Measurements from ENCODE around the gene CTCFL.
"Not testable (repeated sequence)": the region's sequence is repeated elsewhere in the genome, so short reads cannot be mapped to it uniquely, and the experiment has no call there.

The CTCFL gene

GRCh38 chr20:57476641-57477461 lies 48.1 kb downstream of the CTCFL start:
- DNase-seq = no peak

GRCh38 chr20:57476084-57476526 lies 48.8 kb downstream of the CTCFL start:
- DNase-seq = no peak

GRCh38 chr20:57475388-57476083 lies 49.4 kb downstream of the CTCFL start:
- no peak for DNase-seq

GRCh38 chr20:57474816-57475215 lies 50.1 kb downstream of the CTCFL start:
- DNase-seq = no peak

GRCh38 chr20:57474205-57474604 lies 50.7 kb downstream of the CTCFL start:
- no peak for DNase-seq

GRCh38 chr20:57473246-57474048 lies 51.5 kb downstream of the CTCFL start:
- DNase-seq = no peak

- not testable (repeated sequence) for DNase-seq
These were observed 52.5 kb downstream of the CTCFL start for GRCh38 chr20:57472474-57472873.

- DNase-seq = no peak
These were observed 53.2 kb downstream of the CTCFL start for GRCh38 chr20:57471496-57472372.

GRCh38 chr20:57470666-57471495 lies 54.1 kb downstream of the CTCFL start:
- DNase-seq = no peak

- no peak for DNase-seq
These were observed 54.8 kb downstream of the CTCFL start for GRCh38 chr20:57470212-57470522.

GRCh38 chr20:57469418-57470211 lies 55.3 kb downstream of the CTCFL start:
- no peak for DNase-seq

GRCh38 chr20:57468523-57469417 lies 56.2 kb downstream of the CTCFL start:
- DNase-seq = no peak

GRCh38 chr20:57467742-57468141 lies 57.2 kb downstream of the CTCFL start:
- no peak for DNase-seq

- DNase-seq = no peak
These were observed 59.0 kb downstream of the CTCFL start for GRCh38 chr20:57465943-57466342.

- no peak for DNase-seq
These were observed 59.5 kb downstream of the CTCFL start for GRCh38 chr20:57465486-57465885.

- peak; percentile 20 for DNase-seq
These were observed 60.2 kb downstream of the CTCFL start for GRCh38 chr20:57464642-57465211.

- no peak for DNase-seq
These were observed 62.2 kb downstream of the CTCFL start for GRCh38 chr20:57462781-57463180.

- DNase-seq = no peak
These were observed 63.2 kb downstream of the CTCFL start for GRCh38 chr20:57461726-57462125.

- DNase-seq = no peak
These were observed 64.0 kb downstream of the CTCFL start for GRCh38 chr20:57460781-57461465.
